Lung (tissue), 12 donors: ENCODE results near the gene NAT14. TPM values are rescaled to one million over a fixed set of nuclear protein-coding genes. Genes with fewer than 3 reads are reported as not detected.

ENCODE experiments used
- ATAC-seq: fragments of 200-7000 bp; cut with Tn5 transposase; one replicate; pipeline ENCODE4 v1.9.1; 2020; ENCODE audit warnings: moderate number of reproducible peaks; ENCODE audit not compliant: insufficient read depth, low FRiP score
- DNase-seq, 3 donors: peaks; one replicate each; pipeline ENCODE4 v3.0.0-alpha.2; 2013 to 2017
- H3K27ac ChIP-seq, 2 donors: one replicate each; pipeline ENCODE4 v1.5.1; 2013; ENCODE audit warnings: mild to moderate bottlenecking in 2 of 2, moderate library complexity in 2 of 2, control low read depth in 1 of 2, inconsistent platforms in 1 of 2, low read depth in 1 of 2, low read length in 1 of 2
- H3K27me3 ChIP-seq, 3 donors: one replicate each; pipeline ENCODE4 v1.5.1; 2013; ENCODE audit warnings: low read length in 2 of 3; ENCODE audit not compliant: control insufficient read depth in 3 of 3, insufficient read depth in 3 of 3
- H3K36me3 ChIP-seq, 4 donors: one replicate each; pipeline ENCODE4 v1.5.1; 2013; ENCODE audit warnings: low read length in 4 of 4, mild to moderate bottlenecking in 1 of 4, moderate library complexity in 1 of 4; ENCODE audit not compliant: control insufficient read depth in 4 of 4, insufficient read depth in 4 of 4
- H3K4me1 ChIP-seq, 5 donors: one replicate each; pipeline ENCODE4 v1.5.1; 2013; ENCODE audit warnings: low read length in 5 of 5, mild to moderate bottlenecking in 2 of 5, moderate library complexity in 1 of 5; ENCODE audit not compliant: control insufficient read depth in 5 of 5, insufficient read depth in 5 of 5
- H3K4me3 ChIP-seq: one replicate; pipeline ENCODE4 v1.5.1; 2013; ENCODE audit warnings: mild to moderate bottlenecking, control low read depth, moderate library complexity
- H3K9ac ChIP-seq, 2 donors: one replicate each; pipeline ENCODE4 v1.5.1; 2013; ENCODE audit warnings: low read length in 2 of 2, control low read depth in 1 of 2; ENCODE audit not compliant: insufficient read depth in 1 of 2
- H3K9me3 ChIP-seq, 4 donors: one replicate each; pipeline ENCODE4 v1.5.1; 2013; ENCODE audit warnings: low read length in 3 of 4, mild to moderate bottlenecking in 1 of 4, moderate library complexity in 1 of 4; ENCODE audit not compliant: control insufficient read depth in 4 of 4, insufficient read depth in 3 of 4
- WGBS, 2 donors: extraction: QIAGEN DNeasy Blood & Tissue Kit; methylation state at CpG; one replicate each; pipeline ENCODE4 v1.1.7; 2013; 5-methylcytosine and 5-hydroxymethylcytosine counted together
- polyA plus RNA-seq, 2 donors: library from polyadenylated mRNA; stranded (reverse); fragments of 200-250 nt; gene quantifications; one replicate each; pipeline ENCODE4 v1.2.1, GENCODE V29; 2013
- total RNA-seq, 2 donors: library from RNA; depleted of rRNA in 1 of 2; stranded (reverse); fragments of >200 nt in 1 of 2; gene quantifications; one replicate each; pipeline ENCODE4 v1.2.1, GENCODE V29; 2014 to 2021
- TF ChIP-seq, protein P1 (sequence below): IDR thresholded peaks from 2 replicates; pipeline ENCODE4 v1.5.1; 2012; ENCODE audit warnings: mild to moderate bottlenecking; ENCODE audit errors: control extremely low read depth, extremely low read depth
- donor health status: control.
- donor health status: control.
- donor health status: Bipolar disorder and iron deficiency.
- donor health status: healthy.
- donor health status: DM: yes; HTN: yes; CAD: no.

The NAT14 gene
- total and polyA plus RNA-seq, 4 donors = 17.7 to 46.2 (median 33.2) TPM

DNA sequence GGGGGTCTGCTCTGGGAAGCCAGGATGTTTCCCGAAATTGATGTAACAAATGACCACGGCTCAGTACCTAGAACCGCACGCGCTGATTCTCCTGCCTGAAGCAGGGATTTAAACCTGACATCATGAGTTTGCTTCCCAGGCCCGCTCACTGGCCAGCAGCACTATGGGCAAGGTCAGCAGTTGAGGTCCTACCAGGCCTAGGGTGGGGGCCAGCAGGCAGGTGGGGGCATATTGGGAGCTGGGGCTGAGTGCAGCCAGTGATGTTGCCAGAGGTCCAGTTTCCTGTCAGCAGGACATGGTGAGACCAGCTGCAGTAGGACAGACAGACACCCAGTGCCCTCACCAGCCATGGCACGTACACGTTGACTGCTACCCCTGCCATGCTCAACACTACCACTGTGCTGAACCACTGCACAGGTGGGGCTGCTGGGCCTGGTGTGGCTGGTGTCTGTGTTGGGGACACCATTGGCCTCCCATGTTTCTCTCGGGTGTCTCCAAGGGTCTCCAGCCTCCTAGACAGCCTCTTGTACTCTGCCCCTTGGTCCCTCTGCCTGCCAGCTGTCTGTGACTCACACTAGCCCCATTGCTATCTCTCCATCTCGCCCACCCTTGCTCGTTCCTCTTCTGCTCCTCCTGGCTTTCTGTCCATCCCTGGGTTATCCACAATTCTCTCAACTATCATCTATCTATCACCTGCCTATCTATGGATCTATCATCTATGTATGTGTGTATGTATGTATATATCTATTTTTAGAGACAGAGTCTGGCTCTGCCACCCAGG is 19.3 kb upstream of the NAT14 start:
- TF ChIP-seq, protein P1, sequence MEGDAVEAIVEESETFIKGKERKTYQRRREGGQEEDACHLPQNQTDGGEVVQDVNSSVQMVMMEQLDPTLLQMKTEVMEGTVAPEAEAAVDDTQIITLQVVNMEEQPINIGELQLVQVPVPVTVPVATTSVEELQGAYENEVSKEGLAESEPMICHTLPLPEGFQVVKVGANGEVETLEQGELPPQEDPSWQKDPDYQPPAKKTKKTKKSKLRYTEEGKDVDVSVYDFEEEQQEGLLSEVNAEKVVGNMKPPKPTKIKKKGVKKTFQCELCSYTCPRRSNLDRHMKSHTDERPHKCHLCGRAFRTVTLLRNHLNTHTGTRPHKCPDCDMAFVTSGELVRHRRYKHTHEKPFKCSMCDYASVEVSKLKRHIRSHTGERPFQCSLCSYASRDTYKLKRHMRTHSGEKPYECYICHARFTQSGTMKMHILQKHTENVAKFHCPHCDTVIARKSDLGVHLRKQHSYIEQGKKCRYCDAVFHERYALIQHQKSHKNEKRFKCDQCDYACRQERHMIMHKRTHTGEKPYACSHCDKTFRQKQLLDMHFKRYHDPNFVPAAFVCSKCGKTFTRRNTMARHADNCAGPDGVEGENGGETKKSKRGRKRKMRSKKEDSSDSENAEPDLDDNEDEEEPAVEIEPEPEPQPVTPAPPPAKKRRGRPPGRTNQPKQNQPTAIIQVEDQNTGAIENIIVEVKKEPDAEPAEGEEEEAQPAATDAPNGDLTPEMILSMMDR = no peak
- peaks cover 0 to 12% (median 0%) of the 10 kb centered on the region in 5 donors for H3K4me1 ChIP-seq
- H3K9me3 ChIP-seq = no peaks in the 10 kb centered on the region
- 77 to 84% methylated on average over 11 of the region's 11 CpGs for WGBS, 2 donors
- no peaks in the 10 kb centered on the region for H3K36me3 ChIP-seq
- ATAC-seq (no peak), DNase-seq (no peak)
- H3K9ac ChIP-seq = no peak overlapping the region
- no peaks in the 10 kb centered on the region for H3K27me3 ChIP-seq
- H3K27ac ChIP-seq = no peak overlapping the region
- no peak overlapping the region for H3K4me3 ChIP-seq

DNA sequence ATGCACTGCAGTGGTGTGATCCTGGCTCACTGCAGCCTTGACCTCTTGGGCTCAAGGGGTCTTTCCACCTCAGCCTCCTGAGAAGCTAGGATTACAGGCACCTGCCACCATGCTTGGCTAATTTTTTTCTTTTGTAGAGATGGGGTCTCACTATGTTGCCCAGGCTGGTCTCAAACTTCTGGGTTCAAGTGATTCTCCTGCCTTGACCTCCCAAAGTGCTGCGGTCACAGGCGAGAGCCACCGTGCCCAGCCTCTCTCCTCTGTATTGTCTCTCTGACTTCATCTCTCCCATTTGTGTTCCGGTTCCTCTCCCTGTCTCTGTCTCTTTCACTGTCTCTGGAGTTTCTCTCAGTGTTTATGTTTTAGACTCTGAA is 18.8 kb upstream of the NAT14 start:
- Histone ChIP-seq H3K4me1 (peaks cover 0 to 7% (median 0%) of the 10 kb centered on the region in 5 donors), H3K9ac (no peak overlapping the region), H3K9me3 (no peaks in the 10 kb centered on the region), H3K27ac (no peak overlapping the region), H3K36me3 (no peaks in the 10 kb centered on the region), H3K4me3 (no peak overlapping the region), H3K27me3 (no peaks in the 10 kb centered on the region)
- WGBS, 2 donors = 85 to 90% methylated on average over 4 of the region's 4 CpGs
- ATAC-seq = no peak
- TF ChIP-seq, protein P1 = no peak
- no peak for DNase-seq

DNA sequence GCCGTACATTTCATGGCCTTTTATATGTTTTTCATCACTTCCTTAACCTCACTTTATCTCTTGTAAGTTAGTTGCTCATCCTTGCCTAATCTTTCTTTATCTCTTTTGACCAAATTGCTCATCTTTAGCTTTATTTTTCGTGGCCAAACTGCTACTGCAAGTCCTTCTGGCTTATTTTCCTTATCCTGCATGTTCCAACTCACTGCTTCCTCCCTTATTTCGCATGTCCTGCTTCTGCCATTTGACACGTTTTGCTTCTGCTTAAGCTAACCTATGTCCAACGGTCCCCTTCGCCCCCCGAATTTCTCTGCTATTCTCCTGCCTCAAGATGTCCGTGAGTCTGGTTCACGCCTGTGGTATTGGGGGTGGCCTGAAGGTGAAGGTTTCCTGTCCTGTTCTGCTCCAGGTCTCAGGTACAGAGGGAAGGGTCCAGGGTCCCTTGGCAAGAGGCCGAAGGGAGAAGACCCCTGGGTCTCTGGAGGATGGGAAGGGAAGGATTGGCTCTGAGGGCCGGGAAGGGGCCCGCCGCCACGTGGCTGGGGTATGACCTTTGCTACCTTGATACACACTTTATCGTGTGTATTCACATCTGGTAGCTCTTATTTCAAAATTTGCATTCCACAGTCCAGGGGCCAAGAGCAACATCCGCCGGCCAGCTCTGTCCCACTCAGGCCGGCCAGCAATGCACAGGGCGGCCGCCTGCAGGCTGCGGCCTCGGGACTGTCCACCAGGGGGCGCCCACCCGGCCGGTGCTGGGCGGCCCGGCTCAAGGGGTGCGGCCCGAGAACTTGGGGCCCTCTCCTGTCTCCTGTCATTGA is 17.5 kb upstream of the NAT14 start:
- H3K27ac ChIP-seq = no peak overlapping the region
- H3K36me3 ChIP-seq = no peaks in the 10 kb centered on the region
- peak in 2 of 3 donors; percentile 45 to 55 for DNase-seq
- no peaks in the 10 kb centered on the region for H3K9me3 ChIP-seq
- H3K4me3 ChIP-seq = no peak overlapping the region
- 31 to 38% methylated on average over 28 to 29 of the region's 29 CpGs for WGBS, 2 donors
- TF ChIP-seq, protein P1 = peak; percentile 82
- no peak overlapping the region for H3K9ac ChIP-seq
- peaks cover 0 to 4% (median 0%) of the 10 kb centered on the region in 5 donors for H3K4me1 ChIP-seq
- ATAC-seq = peak; percentile 90
- no peaks in the 10 kb centered on the region for H3K27me3 ChIP-seq
